Activated CD4-positive, alpha-beta T cell treated with anti-CD3 and anti-CD28 coated beads, Interleukin-2, amount 50 U/mL, for 24 hours (primary cell): Measurements from ENCODE around the gene EHD1.

ENCODE experiments used
- DNase-seq, 2 donors: peaks; one replicate each; pipeline ENCODE4 v3.0.0-alpha.2; 2020; ENCODE audit warnings: low read depth in 1 of 2, low spot score in 1 of 2

EHD1 gene

GRCh38 chr11:64910451-64911093, 32.2 kb upstream of the EHD1 start:
- no peak for DNase-seq

- DNase-seq = no peak
Measured at GRCh38 chr11:64909653-64910343, 31.4 kb upstream of the EHD1 start.

DNA sequence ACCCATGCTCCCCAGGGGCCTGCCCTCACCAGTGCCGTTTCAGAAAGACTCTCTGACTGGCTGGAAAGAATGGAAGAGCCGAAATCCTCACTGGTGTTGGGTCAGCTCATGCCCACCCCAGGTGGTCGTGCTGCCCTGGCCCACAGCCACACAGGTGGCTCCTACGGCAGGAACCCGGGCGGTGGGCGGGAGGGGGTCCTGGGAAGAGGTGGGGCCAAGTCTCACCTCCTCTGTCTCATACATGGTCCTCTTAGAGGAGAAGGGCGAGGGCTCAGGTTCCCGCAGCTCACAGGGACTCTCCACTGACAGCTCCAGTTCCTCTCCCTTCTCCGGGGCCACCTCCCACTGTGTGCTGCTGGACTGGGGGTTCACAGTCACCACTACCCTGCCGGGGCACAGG, 30.3 kb upstream of the EHD1 start:
- no peak for DNase-seq

- DNase-seq = no peak
Measured at GRCh38 chr11:64906314-64906635, 27.9 kb upstream of the EHD1 start.

GRCh38 chr11:64905516-64906313, 27.3 kb upstream of the EHD1 start:
- DNase-seq = no peak

GRCh38 chr11:64903291-64903833, 24.9 kb upstream of the EHD1 start:
- DNase-seq = no peak

DNA sequence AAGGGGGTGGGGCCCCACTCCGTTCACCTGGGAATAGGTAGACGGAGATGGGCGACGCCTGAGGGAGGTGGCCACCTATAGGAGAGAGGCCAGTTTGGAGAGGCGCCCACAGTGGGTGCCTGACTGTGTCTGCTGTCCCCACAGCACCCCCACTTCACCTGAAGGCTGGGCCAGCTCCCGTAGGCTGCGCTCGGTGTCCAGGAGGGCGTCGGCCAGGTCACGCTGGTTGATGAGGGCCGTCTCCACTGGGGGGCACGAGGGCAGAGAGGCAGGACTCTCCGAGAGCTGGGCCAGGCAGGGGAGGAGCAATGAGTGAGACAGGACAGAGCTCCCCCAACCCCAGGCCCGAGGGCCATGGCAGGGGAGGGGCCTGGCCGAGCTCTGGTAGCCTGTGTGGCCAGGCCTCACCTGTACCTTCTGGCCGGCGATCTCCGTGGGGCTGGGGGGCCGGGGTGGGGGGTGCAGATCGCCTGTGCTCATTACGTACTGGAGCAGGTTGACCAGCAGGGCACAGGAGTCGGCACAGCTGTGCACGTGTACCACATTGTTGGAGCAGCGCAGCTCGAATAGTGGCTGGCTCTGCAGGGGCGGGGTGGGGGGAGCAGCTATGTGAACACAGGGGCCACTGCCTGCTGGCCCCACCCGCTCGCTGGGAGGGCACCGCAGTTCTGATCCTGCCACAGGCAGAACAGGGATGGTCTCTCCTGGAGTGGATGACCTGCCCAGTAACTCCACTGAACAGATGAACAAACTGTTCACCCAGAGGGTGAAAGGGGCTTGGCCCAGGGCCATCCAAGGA, 23.9 kb upstream of the EHD1 start:
- DNase-seq = no peak

DNA sequence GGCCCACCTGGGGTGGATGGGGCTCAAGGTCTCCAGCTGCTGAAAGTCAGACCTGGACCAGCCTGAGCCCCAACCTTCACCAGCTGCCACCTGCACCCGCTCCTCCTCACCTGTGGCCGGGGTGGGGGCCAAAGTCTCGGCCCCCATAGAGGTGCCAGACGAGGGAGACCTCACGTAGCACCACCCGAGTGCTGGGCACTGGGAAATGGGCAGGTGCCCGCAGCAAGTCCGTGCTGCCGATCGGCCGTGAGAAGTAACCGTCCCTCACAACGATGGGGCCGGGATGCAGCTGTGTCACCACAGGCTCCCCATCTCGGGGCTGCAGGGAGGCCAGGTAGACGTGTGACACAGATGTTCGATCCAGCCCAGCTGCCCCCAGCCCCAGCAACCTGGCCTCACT, 22.4 kb upstream of the EHD1 start:
- no peak for DNase-seq

DNA sequence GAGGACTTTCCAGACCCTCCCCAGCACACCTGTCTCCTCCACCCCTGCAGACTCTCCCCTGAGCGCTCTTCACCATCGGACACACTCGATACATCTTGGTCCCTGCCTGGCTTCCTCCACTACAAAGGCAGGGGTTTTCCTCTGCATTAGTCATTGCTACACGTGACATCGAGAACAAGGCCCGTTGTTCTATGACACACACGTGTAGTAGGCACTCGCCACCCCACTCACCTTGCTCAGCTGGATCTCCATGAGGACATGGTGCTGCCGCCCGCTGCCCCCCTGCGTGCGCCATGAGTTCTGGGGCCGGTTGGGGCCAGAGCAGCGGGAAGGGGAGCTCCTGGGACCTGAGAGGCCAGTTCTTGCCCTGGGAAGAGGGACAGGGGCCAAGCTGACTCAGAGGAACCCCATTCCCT, 21.9 kb upstream of the EHD1 start:
- peak in 1 of 2 donors; percentile 75 for DNase-seq

- no peak for DNase-seq
Measured at GRCh38 chr11:64898541-64898940, 20.1 kb upstream of the EHD1 start.

GRCh38 chr11:64898076-64898445, 19.6 kb upstream of the EHD1 start:
- no peak for DNase-seq

DNA sequence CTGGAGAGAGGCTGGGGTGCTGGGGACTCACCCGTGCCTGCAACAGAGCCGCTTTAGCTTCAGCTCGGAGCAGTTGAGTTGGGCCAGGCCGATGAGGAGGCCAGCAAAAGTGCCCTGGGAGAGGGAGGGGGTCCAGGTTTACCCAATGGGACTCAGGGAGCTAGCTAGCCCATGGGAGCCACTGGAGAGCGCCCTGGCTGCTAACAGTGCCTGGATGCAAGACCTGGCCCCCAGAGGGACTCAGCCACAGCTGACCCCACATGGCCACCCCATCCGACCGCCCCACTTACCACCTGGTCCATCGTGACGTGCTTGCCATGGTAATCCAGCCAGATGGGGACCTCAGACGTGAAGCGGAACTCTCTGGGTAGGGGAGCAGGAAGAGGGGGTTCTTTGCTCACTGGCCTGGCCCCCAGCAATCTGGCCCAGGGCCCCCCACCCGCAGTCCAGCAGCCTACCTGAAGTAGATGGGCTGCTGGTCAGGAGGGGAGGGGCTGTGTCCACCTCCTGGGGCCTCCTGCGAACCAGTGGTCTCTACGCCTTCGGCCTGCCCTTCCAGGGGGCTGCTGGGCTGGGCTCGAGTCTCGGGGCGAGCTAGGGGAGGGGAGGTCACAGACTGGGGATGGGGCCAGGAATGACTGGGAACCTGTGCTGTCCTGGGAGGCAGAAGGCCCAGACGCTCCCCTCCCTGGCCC, 19.1 kb upstream of the EHD1 start:
- no peak for DNase-seq

DNA sequence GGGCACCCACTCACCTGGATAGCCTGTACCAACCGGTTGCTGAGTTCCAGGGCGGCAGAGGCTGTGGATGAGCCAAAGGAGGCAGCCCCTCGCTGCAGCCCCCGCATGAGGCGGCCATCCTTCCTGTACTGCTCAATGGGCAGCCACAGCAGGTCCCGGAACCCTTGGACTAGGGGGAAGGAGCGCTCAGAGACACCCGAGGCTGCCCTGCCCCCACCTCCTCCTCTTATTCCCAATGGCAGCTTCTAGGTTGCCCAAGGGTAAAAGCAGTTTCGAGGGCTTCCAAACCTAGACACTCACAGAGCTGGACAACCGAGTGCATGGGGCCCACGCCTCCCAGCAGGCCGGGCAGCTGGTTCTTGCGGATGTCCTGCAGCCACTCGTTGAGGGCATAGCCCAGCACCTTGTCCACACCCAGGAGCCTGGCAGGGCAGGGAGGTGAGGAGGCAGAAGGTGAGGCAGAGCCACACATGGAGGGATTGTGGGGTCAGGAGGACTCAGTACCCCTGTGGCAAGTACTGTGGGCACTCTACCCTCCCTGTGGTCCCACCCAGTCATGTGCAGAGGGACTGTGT, 18.1 kb upstream of the EHD1 start:
- DNase-seq = no peak

GRCh38 chr11:64894812-64895452, 16.5 kb upstream of the EHD1 start:
- DNase-seq = no peak

GRCh38 chr11:64894070-64894811, 15.8 kb upstream of the EHD1 start:
- peak; percentile 89 to 90 for DNase-seq

DNA sequence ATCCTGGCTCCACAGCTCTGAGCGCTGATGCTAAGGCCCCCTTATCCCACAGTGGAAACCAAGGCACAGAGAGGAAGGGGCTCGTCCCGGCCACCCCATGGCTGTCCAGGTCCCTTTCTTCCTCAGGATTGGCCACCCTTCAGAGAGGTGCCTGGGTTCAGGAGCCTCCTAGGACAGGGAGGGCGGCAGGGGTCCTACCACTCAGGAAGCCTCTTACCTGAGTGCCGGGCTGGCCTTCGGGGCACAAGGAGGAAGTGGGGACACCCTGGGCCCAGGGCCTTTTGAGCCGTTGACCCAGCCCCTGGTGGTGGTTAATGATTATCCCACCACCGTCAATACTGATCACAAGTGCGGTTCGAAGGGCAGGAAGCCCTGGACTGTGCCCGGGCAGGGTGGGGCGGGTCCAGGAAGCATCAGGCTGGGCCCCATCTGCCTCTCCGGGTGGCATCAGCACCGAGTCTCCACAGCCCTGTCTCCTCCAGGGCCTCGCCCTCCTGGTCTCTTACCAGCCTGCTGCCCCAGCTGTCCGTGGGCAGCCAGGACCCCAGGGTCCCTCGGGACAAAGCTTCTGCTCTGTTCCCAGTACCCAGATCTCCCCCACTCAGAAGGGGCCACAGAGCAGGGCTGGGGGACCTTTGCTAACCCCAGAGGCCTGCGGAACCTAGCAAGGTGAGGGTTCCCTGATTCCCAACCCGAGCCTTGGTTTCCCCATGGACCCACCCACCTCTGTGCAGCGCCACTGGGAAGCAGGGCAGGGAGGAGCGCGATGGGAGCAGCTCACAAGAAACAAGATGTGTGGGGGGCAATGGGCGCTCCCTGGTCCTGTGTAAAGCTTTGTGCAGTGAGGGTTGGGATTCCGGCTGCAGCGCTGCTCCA, 15.0 kb upstream of the EHD1 start:
- DNase-seq = no peak

DNA sequence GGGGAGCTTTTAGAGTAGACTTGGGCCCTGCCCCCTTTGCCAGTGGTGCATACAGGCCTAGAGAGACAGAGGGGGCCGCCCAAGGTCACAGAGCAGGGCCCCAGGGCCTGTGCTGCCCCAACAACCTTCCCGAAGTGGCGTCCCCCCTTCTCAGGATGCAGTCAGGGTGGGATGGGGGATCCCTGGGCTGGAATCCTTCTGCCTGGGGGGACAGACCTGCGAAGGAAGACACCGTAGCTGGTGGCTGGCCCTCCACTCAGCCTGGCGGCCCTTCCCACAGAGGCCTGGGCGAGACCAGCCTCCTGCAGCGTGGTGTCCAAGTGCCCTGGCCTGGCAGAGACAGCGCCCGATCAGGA, 14.4 kb upstream of the EHD1 start:
- no peak for DNase-seq

DNA sequence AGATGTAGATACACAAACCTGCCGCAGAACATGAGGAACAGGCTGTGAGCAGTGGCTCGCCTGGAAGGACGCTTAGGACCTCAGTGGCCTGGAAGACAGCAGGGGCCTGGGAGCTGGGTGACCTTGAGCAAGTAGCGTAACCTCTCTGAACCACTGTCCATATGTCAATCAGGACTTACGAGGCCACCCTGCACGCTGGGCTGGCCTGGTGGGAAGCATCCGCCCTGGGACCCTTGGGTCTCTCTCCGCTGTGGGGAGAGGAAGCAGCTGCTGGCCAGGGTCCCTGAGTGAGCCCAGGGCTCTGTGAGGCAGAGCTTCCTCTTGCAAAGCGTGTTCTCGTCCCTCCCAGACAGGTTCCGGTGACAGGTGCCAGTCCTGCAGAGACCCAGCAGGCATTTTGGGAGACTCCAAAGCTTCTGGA, 14.0 kb upstream of the EHD1 start:
- no peak for DNase-seq
